Epidermal melanocyte (primary cell): Measurements from ENCODE around the gene PTPRA.

ENCODE experiments used
- DNase-seq: peaks from one replicate; pipeline ENCODE4 v3.0.0; 2011; ENCODE audit warnings: low spot score; ENCODE audit not compliant: insufficient read length

PTPRA gene

DNA sequence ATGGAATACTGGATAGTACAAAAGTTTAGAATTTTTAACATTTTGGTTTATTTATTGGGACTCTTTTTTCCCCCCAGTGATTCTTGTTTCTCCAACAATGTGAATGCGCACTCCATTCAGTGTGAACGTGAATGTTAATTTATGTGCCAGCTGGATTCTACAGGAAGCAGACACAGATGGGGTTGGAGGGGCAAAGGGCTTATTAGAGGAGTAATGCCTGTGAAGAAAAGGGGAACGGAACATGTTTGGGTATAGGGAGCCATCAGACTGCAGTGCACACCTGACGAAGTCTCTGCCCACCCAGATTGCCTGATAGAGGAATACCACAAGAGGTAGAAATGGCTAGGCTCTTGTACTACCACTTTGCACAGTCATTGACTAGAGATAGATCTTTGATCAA is 48.2 kb downstream of the PTPRA start:
- no peak for DNase-seq

DNA sequence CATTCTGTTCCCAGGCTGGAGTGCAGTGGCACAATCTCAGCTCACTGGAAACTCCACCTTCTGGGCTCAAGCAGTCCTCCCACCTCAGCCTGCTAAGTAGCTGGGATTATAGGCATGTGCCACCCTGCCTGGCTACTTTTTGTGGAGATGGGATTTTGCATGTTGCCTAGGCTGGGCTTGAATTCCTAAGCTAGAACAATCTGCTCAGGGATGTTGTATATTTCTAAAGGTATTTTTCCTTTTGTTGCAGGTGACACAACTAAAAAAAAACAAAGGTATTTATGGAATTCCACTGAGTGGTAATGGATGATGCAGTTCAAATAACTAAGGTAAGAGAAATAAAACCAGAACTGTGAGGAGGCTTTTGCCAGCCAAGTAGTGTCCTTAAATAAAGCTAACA is 49.7 kb downstream of the PTPRA start:
- DNase-seq, result no peak

- DNase-seq, result no peak
Observed at GRCh38 chr20:2930538-2930937, 57.3 kb downstream of the PTPRA start.

DNA sequence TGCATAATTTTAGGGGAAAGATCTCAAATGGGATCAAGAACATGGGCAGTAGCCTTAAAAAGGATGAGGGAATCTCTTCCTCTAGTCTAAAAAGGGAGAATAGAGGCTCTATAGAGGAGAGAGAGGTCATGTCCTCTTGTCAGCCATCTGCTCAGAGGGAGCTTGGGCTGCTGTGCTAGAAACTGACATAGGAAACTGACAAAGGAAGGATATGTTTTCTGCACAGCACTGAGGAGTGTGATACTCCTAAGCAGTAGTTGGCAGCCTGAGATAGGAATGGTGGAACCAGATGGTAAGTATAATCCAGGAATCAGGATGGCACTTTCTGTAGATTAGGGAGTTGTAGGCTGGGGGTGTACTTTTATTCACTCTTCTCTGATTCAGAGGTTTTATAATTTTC is 59.2 kb downstream of the PTPRA start:
- DNase-seq, result peak; percentile 29

- no peak for DNase-seq
Observed at GRCh38 chr20:2937902-2938301, 64.6 kb downstream of the PTPRA start.

GRCh38 chr20:2942439-2942838 is 69.2 kb downstream of the PTPRA start:
- no peak for DNase-seq

DNA sequence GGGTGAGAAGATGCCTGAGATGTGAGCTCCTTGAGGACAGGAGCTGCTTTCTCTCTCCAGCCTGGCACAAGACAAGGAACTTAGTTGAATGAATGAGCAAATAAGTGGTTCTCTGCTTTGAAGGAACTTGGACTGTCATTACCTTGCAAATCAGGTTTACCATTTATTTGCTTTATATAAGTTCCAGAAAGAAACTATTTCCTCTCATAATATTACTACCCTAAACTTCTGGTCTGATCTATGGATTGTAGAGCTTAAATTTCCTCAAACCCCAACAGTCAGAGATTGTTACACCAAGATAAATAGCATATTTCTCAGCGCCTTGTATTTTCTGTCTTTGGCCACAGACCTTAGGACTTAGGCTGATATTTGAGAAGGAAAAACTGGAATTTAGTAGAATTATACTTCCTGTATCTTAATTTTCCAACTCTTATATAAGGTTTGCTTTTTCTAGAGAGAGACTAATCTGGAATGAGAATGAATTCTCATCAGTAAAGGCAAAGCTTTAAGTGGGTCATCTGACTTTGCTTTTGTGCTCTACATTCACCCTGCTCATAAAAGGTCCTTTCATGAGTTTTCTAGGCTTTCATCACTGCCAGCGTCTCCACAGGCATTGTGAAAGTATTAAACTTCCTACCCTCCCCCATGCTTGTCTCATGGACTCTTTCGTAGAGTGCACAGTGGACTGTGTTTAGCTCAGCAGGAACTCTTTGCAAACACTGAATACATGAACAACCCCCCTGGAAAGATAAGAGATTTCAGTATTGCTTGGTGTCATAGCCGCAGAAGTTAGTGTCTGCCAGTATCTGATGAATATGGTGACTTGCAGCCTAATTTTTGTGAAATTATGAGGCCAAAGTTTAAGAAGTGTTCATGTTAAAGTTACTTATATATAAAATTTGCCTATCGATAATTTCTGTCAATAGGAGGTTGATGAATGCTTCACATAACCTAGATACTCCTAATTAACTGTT is 74.0 kb downstream of the PTPRA start:
- peak; percentile 40 for DNase-seq

DNA sequence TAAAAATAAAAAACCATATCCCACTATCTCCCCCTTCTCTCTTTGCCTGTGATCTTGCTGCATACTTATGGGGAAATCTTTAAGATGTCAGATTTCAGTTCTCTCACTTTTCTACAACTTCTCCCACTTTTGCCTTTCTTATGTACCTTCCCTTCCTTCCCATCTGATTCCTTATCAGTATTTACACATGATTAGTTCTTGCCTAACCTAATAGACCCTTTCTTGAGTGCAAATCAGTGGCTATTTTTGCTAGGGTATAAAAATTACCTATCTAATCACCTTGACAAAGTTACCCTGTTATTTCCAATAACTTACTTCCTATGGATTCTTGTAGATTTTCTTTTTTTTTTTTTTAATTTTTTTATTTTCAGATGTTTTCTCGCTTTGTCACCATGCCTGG is 75.7 kb downstream of the PTPRA start:
- DNase-seq, result no peak

- DNase-seq, result no peak
Observed at GRCh38 chr20:2952766-2953165, 79.5 kb downstream of the PTPRA start.

DNA sequence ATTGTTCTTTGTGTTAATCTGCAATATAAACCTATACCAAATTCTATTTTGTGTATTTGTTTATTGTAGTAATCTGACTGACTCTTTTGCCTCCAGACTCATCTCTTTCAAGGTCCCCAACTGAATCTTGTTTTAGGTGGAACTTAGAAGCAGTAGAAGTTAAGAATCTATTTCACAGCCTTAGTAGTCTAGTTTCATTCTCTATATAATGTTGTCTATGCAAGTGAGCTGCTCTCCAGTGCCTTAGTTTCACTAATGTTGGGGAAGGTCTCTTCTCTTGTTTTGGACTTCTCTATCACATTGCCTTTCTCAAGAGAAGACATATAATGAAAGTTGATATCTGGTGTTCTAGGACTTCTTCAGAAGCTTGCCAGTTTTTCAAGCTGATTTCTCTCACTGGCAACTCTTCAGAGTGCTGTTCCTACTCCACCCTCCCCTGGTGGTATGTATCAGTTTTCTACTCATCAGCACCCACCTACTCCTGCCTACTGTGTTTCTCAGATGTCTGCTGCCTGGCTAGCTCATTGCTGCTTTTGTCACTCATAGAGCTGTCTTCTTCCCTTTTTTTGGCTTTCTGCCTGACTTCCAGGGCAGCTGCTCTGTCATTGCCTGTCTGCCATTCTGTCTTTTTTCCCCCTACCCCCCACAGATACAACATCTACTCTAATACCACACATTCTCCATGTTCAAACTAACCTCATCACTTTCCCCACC is 82.1 kb downstream of the PTPRA start:
- no peak for DNase-seq

- DNase-seq, result no peak
Observed at GRCh38 chr20:2956480-2956879, 83.2 kb downstream of the PTPRA start.

DNA sequence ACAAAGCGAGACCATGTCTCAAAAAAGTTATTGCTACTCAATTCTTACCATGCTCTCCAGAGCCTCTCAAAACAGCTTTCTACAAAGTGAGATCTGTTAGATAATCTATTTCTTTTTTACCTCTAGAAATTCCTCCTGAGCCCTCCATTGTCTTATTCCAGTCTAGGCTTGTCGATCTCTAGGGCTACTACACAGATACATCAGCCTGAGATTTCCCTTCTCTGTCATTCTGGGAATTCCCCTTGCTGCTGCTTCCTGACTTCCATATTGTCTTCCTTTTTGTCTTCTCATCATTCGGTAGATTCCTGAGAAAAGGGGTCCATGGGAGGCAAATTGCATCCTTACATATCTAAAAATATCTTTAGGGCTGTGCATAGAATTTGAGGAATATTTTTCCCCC is 94.6 kb downstream of the PTPRA start:
- no peak for DNase-seq

- DNase-seq, result no peak
Observed at GRCh38 chr20:2972126-2972525, 98.8 kb downstream of the PTPRA start.

DNA sequence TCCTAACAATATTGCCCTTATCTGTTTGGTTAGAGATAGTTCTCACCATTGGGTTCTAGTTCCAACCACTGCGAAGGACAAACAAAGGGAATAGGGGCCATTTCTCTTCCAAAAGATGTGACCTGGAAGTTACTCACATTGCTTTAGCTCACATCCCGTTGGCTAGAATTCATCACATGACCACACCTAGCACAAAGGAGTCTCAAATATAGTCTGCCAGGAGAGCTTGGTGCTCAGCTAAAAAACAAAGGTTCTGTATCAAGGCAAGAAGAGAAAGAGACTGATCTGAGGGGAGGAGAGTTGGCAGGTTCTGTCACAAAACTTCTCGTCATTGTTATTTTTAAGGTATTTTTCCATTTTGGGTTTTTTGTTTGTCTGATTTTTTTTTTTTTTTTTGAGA is 100.3 kb downstream of the PTPRA start:
- no peak for DNase-seq

- DNase-seq, result no peak
Observed at GRCh38 chr20:2978519-2978918, 105.2 kb downstream of the PTPRA start.

- no peak for DNase-seq
Observed at GRCh38 chr20:2981646-2982045, 108.4 kb downstream of the PTPRA start.

DNA sequence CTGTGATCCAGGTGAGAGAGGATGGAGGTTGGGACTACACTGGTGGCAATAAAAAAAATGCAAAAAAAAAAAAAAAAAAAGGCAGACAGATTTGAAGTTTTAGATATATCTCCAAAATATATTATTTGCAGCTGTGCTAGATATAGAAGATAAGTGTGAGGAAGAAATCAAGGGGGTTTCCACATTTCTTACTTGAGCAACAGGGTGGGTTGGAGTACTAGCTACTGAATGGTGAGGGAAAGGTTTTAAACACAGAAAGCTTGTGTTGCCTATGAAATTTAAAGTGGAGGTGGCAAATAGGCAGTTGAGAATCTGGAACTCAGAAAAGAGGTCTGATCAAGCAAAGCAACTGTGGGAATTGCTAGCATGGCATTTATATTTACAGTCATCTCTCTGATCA is 110.2 kb downstream of the PTPRA start:
- DNase-seq, result no peak

- no peak for DNase-seq
Observed at GRCh38 chr20:2984028-2984501, 110.8 kb downstream of the PTPRA start.

DNA sequence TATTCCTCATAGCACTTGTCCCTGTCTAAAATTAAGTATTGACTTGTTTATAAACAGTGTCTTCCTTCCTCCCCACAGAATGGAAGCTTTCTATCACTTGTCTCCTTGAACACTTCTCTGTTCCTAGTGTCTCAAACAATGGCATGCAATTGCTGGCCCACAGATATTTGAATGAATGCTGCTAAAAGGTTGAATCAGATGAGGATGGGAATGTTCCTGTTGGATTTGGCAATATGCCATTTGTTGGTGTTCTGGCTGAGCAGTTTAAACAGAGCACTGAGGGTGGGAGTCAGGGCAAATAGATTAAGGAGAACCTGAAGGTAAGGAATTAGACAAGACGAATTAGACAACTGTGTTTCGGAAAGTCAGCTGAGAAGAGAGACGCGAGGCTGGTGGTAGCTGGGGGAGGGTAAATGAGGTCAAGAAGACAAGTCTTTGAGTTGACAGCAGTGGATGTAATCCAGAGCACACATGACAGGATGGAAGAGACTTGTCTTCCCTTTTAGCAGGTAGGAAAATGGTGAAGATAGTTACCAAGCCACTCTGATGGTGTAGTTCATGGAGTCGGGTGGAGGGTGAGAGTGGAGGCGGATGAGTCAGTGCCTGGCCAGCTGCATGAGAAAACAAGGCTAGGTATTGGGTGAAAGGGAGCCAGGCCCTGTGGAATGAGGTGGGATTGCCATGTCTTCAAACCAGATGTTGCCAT is 111.8 kb downstream of the PTPRA start:
- DNase-seq, result peak; percentile 31

DNA sequence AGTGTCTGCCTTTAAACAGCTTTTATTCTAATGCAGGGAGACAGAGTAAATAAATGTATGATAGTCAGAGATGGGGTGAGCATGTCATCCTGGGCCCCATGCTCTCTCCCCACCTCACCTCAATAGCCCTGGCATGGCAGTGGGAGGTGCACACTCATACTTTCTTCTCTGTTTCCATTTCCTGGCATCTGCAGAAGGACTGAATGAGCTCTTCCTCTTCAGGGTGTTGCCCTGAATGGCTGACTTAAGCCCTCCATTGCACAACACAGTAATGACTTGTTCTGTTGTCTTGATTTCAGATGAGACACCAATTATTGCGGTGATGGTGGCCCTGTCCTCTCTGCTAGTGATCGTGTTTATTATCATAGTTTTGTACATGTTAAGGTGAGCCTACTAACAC is 113.2 kb downstream of the PTPRA start:
- DNase-seq, result no peak

DNA sequence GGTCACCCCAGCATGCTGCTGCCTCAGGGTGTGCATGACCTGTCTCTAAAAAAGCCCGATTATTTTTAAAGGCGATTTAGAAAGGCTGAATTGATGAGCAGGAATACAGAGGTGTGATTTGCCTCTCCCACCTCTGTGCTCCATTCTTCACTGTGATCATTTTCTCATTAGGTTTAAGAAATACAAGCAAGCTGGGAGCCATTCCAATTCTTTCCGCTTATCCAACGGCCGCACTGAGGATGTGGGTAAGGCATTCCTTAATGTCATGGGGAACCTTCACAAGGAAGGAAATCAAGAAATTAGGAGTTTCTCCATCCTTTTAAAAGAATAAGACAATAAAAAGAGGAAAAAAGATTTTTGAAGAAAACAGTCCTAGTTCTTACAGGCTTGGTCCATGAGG is 114.6 kb downstream of the PTPRA start:
- DNase-seq, result no peak

GRCh38 chr20:2991532-2991931 is 118.3 kb downstream of the PTPRA start:
- DNase-seq, result no peak
